ENCODE measurements around the gene UBN1.

UBN1 gene

DNA sequence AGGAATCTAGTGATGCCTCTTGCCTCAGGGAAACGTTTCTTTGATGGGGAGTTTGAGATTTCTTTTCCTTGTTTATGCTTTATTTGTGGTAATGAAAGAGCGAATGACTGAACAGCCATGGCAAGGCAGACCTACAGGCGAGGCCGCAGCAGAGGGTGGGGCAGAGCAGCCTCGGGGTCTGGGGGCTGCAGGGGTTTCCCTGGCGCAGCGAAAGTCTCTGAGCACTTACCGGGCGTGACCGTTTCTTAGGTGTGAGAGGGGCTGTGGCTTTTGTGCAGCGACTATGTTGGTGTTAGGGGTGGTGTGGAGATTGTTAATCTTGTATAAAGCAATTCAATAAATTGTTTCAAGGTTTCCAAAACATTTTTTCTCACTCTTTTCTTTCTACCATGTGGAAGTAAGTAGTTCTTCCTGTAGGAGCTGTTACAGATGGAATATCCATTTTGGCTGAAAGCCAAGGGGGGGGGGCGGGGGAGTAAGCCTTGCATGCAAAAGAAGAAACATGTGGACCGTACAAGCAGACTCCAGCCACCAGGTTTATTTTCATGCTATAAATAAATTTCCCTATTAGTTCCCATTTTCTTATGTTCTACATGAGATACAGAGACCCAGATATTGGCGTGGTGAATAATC lies 34.8 kb downstream of the UBN1 start:
- peaks cover 2% of the 10 kb centered on the region for H3K4me1 Mint-ChIP-seq (ENCODE audit: low read depth)
- H3K9me3 Mint-ChIP-seq: no peaks in the 10 kb centered on the region
- H3K27ac Mint-ChIP-seq: no peak overlapping the region
- no peaks in the 10 kb centered on the region for H3K27me3 Mint-ChIP-seq (ENCODE audit: low read depth)
- H3K36me3 Mint-ChIP-seq (ENCODE audit: low read depth): peaks cover 40% of the 10 kb centered on the region
- no peak overlapping the region for H3K4me3 Mint-ChIP-seq

DNA sequence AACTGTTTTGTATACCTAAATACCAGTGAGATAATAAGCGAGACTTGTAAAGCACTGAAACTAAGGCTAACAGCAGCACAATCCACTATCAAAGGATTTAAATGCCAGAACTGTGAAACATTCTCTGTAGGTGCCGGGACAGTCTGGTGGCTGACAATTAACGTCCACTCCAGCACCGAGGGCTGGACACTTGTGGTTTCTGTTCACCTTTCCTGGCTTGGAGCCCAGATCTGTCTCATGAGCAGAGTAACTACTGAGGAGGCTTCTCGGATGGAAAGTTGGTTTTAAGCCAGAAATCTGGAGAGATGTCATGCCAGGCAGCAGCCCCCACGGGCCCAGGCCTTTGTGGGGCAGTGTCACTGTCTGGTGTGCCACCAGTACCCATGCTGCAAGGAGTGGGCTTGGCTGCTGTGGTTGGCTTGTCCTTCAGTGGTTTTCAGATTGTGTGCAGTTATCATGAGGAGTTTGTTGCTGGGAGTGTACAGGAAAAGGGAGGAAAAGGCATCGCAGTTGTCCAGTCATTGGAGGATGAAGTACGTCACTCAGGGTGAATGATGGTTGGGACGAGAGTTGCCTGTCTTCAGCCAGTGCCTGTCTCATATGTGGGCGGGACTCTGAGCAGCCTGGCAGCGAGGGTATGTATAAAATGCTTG lies 35.5 kb downstream of the UBN1 start:
- Mint-ChIP-seq H3K4me1 (ENCODE audit: low read depth) (peaks cover 2% of the 10 kb centered on the region), H3K9me3 (no peaks in the 10 kb centered on the region), H3K36me3 (ENCODE audit: low read depth) (peaks cover 36% of the 10 kb centered on the region), H3K4me3 (no peak overlapping the region), H3K27ac (no peak overlapping the region), H3K27me3 (ENCODE audit: low read depth) (no peaks in the 10 kb centered on the region)

DNA sequence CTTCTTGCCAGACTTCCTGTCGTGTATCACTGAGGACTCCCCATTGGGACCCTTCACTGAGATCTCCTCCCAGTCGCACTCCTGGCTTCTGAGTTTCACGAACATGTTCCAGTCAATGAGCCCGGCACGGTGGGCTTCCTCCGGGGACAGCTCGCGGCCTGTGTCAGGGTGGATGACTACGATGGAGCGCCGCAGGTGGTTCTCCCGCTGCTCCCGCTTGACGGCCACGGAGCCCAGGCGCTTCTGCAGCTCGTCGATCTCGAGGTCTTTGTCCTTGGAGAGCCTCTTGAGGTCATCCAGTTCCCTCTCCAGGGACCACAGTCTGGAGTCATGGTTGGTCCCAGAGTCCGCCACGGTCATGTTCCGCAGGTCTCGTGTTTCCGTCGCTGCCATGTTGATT lies 36.2 kb downstream of the UBN1 start:
- no peaks in the 10 kb centered on the region for H3K9me3 Mint-ChIP-seq
- H3K27me3 Mint-ChIP-seq (ENCODE audit: low read depth): no peaks in the 10 kb centered on the region
- H3K27ac Mint-ChIP-seq: no peak overlapping the region
- H3K4me3 Mint-ChIP-seq: no peak overlapping the region
- peaks cover 36% of the 10 kb centered on the region for H3K36me3 Mint-ChIP-seq (ENCODE audit: low read depth)
- H3K4me1 Mint-ChIP-seq (ENCODE audit: low read depth): peaks cover 2% of the 10 kb centered on the region

DNA sequence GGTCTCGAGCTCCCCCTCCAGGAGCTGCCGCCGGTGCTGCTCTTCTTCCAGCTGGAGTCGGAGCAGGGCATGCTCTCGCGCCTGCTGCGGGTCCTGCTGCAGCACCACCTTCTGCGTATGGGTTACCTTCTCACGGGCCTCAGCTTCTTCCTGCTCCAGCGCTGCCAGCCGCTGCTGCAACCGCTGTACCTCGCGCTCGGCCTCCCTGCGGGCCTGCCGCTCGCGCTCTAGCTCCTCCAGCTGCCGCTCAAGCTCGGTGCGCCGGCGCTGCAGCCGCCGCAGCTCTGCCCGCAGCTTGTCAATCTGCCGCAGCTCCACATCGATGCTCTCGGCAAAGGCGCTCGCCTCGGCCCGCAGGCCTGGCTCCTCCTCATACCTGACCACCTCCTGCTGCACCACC lies 36.9 kb downstream of the UBN1 start:
- H3K4me3 Mint-ChIP-seq: no peak overlapping the region
- peaks cover 33% of the 10 kb centered on the region for H3K36me3 Mint-ChIP-seq (ENCODE audit: low read depth)
- H3K27me3 Mint-ChIP-seq (ENCODE audit: low read depth): no peaks in the 10 kb centered on the region
- H3K9me3 Mint-ChIP-seq: no peaks in the 10 kb centered on the region
- peaks cover 2% of the 10 kb centered on the region for H3K4me1 Mint-ChIP-seq (ENCODE audit: low read depth)
- H3K27ac Mint-ChIP-seq: no peak overlapping the region

DNA sequence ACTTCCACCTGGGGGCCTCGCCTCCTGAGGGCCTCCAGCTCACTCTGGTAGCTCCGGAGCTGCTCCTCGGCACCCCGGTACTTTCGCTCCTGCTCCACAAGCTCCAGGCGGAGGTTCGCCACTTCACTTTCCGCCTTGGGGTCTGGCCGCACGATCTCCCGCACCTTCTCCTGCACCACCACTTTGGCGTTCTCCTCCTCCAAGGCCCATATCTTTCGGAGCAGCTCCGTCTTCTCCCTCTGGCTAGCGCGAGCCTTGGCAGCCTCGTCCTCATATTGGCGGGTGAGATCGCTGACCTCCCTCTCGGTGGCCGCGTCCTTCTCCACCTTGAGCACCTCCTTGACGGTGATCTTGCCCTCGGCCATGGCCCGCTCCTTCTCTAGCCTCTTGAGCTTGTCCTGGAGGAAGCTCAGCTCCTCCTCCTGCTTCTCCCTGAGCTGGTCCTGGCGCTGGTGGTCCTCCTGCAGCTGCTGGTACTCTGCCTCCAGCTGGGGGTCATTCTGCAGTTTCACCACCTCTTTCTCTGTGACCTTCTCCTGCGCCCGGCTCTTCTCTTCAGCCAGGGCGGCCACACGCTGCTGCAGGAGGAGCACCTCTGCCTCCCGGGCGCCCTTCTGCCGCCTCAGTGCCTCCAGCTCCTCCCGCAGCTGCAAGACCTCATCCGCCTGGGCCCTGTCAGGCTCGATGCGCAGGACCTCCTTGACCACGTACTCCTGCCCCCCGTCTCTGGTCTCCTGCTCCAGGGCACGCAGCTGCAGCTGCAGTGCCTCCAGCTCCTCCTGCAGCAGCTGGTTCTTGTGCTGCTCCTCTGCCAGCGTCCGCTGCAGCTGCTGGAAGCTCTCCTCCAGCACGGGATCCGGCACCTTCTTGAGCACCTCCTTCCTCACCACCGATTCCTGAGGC lies 37.9 kb downstream of the UBN1 start:
- Mint-ChIP-seq H3K9me3 (no peaks in the 10 kb centered on the region), H3K4me1 (ENCODE audit: low read depth) (peaks cover 2% of the 10 kb centered on the region), H3K4me3 (no peak overlapping the region), H3K27ac (no peak overlapping the region), H3K27me3 (ENCODE audit: low read depth) (no peaks in the 10 kb centered on the region), H3K36me3 (ENCODE audit: low read depth) (peaks cover 33% of the 10 kb centered on the region)

DNA sequence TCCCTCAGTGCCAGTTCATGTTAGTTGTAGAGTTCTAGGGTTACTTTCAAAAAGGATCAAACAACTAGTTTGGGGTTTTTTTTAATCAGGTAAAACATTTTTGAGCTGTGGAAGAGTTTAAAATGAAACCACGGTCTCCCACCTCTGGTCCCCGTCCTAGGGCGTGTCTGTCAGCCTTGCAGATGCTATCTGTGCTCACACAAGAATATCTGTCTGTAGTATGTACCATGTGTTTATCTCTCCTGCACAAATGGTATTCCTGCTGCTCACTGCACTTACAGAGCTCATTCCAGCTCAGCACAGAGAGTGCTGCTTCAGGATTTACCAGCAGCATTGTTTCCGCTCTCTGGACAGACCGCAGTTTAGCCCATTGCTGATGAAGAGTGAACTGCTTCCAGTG lies 38.9 kb downstream of the UBN1 start:
- Mint-ChIP-seq H3K36me3 (ENCODE audit: low read depth) (peaks cover 28% of the 10 kb centered on the region), H3K27me3 (ENCODE audit: low read depth) (no peaks in the 10 kb centered on the region), H3K27ac (no peak overlapping the region), H3K9me3 (no peaks in the 10 kb centered on the region), H3K4me1 (ENCODE audit: low read depth) (peaks cover 2% of the 10 kb centered on the region), H3K4me3 (no peak overlapping the region)

DNA sequence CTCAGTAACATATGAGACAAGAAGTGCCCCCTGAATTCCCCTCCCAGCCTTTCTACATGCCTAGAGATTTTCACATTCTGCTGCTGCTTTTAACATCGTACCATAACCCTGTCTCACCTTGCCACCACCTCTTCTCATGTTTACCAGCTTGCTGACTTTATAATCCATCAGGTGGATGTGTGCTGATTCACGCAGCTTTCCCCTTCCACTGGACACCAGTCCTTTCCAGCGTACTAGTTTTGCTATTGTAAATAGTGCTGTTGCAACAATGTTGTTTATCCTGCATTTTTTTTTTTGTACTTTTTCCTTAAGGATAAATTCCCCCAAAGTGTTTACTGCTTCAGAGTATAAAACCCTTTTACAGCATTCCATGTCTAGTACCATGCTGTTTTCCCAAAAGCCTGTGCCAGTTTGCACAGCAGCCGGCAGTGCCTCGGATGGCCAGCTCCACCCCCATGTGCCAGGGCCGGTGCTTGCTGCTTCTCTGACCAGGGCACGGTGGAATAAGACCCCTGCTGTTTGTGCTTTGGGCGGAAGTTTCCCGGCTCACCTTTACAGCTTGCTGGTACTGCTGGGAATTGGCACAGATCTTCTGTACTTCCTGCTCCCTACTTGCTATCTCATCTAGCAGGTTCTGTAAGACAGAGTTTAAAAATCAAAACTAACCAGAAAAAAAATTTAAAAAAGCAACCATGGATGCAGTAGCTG lies 41.3 kb downstream of the UBN1 start:
- Mint-ChIP-seq H3K9me3 (no peaks in the 10 kb centered on the region), H3K27ac (no peak overlapping the region), H3K4me1 (ENCODE audit: low read depth) (peaks cover 2% of the 10 kb centered on the region)

DNA sequence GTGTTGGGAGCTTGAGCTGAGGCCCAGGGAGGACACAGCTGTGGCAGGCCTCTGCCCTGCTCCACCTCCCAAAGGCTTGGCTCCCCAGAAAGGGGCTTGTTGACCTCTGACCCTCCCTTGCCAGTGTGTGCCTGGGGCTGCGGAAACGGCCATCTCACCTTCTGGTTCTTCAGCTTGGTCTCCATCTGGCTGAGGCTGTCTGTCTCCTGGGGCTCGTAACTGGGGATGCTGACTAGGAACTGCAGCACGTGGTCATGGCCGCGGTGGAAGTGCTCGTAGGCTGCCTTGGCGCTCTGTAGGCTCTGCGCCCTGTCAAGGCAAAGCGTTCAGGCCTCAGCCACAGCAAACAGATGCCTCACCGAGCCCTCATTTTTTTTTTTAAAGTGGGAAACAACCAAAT lies 42.7 kb downstream of the UBN1 start:
- Mint-ChIP-seq H3K36me3 (ENCODE audit: low read depth) (peaks cover 7% of the 10 kb centered on the region), H3K27ac (no peak overlapping the region), H3K9me3 (no peaks in the 10 kb centered on the region), H3K27me3 (ENCODE audit: low read depth) (no peaks in the 10 kb centered on the region), H3K4me1 (ENCODE audit: low read depth) (peaks cover 2% of the 10 kb centered on the region), H3K4me3 (no peak overlapping the region)

More for the DNA sequence above, 41.3 kb downstream of the UBN1 start:
- peaks cover 16% of the 10 kb centered on the region for H3K36me3 Mint-ChIP-seq (ENCODE audit: low read depth)
- no peak overlapping the region for H3K4me3 Mint-ChIP-seq
- H3K27me3 Mint-ChIP-seq (ENCODE audit: low read depth): no peaks in the 10 kb centered on the region

DNA sequence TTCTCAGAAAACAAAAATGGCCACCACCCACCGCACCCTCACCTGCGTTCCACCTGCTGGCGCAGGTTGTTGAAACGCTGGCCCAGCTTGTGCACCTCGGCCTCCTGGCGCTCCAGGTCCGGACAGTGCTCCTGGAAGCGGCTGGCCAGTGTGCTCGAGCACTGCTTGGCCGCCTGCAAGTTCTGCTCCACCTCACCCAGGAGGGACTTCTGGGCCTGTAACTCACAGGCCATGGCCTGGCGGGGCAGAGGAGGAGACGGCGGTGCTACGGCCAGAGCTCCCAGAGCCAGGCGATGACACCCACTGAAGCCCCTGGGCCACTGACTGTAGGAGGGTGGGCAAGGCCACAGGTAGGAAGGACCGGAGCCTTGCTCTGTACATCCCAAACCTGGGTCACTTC lies 43.4 kb downstream of the UBN1 start:
- H3K27ac Mint-ChIP-seq: no peak overlapping the region
- H3K36me3 Mint-ChIP-seq (ENCODE audit: low read depth): peaks cover 4% of the 10 kb centered on the region
- no peaks in the 10 kb centered on the region for H3K9me3 Mint-ChIP-seq
- no peak overlapping the region for H3K4me3 Mint-ChIP-seq
- peaks cover 2% of the 10 kb centered on the region for H3K4me1 Mint-ChIP-seq (ENCODE audit: low read depth)
- no peaks in the 10 kb centered on the region for H3K27me3 Mint-ChIP-seq (ENCODE audit: low read depth)

DNA sequence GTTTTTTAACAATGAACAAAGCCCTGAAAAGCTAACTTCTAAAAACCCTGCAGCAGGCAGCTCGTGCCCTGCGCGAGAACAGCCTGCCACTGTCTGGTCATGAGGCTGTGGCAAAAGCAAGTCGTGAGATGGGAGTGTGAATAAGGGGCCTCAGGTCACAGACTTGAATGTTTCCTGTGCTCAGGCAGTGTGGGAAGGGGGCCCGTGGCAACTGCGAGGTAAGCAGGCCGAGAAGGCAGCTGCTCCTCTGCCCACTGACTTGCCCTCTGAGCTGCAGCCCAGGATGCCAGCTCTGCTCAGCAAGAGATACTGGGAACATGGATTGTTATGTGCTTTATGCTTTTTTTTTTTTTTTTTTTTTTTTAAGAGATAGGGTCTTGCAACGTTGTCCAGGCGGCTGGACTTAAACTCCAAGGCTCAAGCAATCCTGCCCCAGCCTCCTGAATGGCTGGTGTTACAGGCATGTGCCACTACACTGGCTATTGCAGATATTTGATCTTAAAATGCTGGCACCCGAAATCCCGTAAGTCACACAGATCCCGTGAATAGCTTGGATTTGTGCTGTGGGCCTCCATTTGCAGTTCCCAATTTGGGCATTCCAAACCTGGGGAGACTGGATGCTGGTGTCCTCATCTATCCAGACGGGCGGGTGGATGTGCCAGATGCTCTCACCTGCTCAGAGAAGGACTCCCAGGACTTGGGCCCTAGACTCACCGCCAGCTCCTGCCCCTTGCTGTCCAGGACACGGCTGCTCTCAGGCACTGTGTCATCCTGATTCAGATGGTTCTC lies 44.0 kb downstream of the UBN1 start:
- Mint-ChIP-seq H3K9me3 (no peaks in the 10 kb centered on the region), H3K27me3 (ENCODE audit: low read depth) (no peaks in the 10 kb centered on the region), H3K4me3 (no peak overlapping the region), H3K27ac (no peak overlapping the region), H3K4me1 (ENCODE audit: low read depth) (no peaks in the 10 kb centered on the region), H3K36me3 (ENCODE audit: low read depth) (no peaks in the 10 kb centered on the region)

DNA sequence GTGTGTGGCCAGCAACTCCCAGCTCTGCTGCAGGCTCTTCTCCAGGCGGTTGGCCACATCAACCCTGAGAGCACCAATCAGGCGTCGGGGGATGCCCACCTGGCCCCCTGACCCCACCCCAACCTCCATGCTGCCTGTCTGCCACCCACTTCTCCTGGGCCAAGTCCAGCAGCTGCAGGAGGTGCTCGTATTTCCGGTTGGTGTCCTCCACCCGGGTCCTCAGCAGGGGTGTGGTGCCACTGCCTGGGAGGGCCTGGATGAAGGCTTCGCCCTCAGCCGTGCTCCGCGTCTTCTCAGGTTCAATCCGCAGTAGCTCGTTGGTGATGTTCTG lies 44.6 kb downstream of the UBN1 start:
- Mint-ChIP-seq H3K27ac (no peak overlapping the region), H3K4me3 (no peak overlapping the region), H3K9me3 (no peaks in the 10 kb centered on the region), H3K27me3 (ENCODE audit: low read depth) (no peaks in the 10 kb centered on the region), H3K4me1 (ENCODE audit: low read depth) (no peaks in the 10 kb centered on the region), H3K36me3 (ENCODE audit: low read depth) (no peaks in the 10 kb centered on the region)

DNA sequence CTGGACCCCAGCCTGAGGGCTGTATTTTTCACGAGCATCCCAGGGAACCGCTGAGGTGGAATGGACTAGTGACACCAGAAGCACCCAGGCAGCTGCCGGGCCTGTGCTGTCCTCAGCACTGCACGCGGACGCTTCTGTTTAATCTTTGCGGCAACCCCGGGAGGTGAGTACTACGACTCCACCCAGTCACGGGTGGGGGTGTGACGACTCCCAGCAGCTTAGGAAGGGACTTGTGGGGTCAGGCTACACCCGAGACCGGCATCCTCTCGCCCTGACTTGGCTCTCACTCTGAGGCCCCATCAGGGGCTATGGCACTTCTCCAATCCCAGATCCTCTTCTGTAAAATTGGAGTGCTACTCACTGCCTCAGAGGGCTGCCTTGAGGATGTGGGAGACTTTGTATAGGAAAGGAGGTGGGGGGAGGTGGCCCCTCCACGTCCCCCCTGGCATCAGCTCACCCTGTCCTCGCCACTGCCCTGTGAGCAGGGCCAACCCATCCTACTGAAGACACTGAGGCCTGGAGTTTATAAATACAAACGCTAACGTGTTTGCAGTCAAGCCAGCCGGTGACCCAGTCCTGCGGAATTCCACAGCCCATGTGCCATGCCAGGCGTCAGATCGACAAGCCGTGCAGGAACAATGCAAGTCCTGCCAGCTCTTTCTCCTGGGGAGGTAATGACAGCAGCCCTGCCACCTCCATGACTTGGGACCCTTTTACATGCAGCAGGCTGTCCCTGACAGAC lies 45.3 kb downstream of the UBN1 start:
- H3K9me3 Mint-ChIP-seq: no peaks in the 10 kb centered on the region
- no peak overlapping the region for H3K27ac Mint-ChIP-seq
- no peaks in the 10 kb centered on the region for H3K4me1 Mint-ChIP-seq (ENCODE audit: low read depth)
- no peak overlapping the region for H3K4me3 Mint-ChIP-seq
- H3K27me3 Mint-ChIP-seq (ENCODE audit: low read depth): no peaks in the 10 kb centered on the region
- no peaks in the 10 kb centered on the region for H3K36me3 Mint-ChIP-seq (ENCODE audit: low read depth)

DNA sequence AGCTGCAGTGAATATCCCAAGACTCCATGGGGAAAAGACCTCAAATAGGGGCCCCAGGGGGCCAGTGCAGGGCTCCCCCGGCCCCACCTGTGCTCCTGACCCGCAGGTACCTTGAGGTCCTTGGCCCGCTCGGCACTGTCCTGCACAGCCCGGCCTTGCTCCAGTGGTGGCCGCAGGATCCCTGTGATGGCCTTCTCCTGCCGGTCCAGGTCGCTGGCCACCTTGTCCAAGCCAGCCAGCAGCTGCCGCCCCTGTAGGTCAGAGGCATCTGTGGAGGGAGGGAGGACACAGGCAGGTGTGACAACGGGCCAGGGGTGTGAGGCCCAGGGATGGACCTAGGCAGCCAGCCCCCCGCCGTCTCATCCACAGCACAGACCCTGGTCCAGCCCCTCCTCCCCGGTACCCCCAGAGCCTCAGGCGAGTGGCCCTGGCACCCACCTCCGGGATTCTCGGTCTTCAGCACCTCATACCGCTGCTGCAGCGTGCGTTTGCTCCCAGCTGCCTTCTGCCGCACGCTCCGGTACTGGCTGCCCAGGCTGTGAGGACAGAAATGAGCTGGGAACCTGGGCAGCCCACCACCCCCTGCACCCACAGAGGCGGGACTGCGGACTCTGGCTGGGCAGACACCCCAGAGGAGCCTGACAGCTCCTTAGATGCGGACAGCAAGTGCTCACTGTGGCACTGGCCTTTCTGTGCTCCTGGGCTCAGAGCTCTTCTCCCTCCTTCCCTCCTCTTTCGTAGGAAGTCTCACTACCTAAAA lies 46.0 kb downstream of the UBN1 start:
- H3K4me1 Mint-ChIP-seq (ENCODE audit: low read depth): no peaks in the 10 kb centered on the region
- H3K27ac Mint-ChIP-seq: no peak overlapping the region
- H3K27me3 Mint-ChIP-seq (ENCODE audit: low read depth): no peaks in the 10 kb centered on the region
- H3K36me3 Mint-ChIP-seq (ENCODE audit: low read depth): no peaks in the 10 kb centered on the region
- no peak overlapping the region for H3K4me3 Mint-ChIP-seq
- H3K9me3 Mint-ChIP-seq: no peaks in the 10 kb centered on the region

All from T-helper 1 cell treated with Interleukin-12 subunit alpha and Interleukin-12 subunit beta and Interleukin-4 antibody, amounts not matched to agents 30 μg/mL and 1 μg/mL, for 36 hours (primary cell).